Measurements from ENCODE around the gene RBMS3.

GRCh38 chr3:30024466-30024865, 743.6 kb downstream of the RBMS3 start:
- TF ChIP-seq, protein P1, sequence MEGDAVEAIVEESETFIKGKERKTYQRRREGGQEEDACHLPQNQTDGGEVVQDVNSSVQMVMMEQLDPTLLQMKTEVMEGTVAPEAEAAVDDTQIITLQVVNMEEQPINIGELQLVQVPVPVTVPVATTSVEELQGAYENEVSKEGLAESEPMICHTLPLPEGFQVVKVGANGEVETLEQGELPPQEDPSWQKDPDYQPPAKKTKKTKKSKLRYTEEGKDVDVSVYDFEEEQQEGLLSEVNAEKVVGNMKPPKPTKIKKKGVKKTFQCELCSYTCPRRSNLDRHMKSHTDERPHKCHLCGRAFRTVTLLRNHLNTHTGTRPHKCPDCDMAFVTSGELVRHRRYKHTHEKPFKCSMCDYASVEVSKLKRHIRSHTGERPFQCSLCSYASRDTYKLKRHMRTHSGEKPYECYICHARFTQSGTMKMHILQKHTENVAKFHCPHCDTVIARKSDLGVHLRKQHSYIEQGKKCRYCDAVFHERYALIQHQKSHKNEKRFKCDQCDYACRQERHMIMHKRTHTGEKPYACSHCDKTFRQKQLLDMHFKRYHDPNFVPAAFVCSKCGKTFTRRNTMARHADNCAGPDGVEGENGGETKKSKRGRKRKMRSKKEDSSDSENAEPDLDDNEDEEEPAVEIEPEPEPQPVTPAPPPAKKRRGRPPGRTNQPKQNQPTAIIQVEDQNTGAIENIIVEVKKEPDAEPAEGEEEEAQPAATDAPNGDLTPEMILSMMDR (IDR thresholded peaks at IDR 0.05): no peak
- TF ChIP-seq POLR2A (IDR thresholded peaks at IDR 0.05): no peak
